ENCODE data around the gene ZC3H6.
A peak's percentile ranks its signal among the peaks of the same experiment; 100 is the strongest.

GRCh38 chr2:112275887-112276773 is 733 bp downstream of the ZC3H6 start:
- TF ChIP-seq CTCF (IDR thresholded peaks at IDR 0.05): no peak
- TF ChIP-seq POLR2AphosphoS5 (IDR thresholded peaks at IDR 0.05): no peak
- TF ChIP-seq POLR2A (IDR thresholded peaks at IDR 0.05): peak; percentile 18

Measured in breast epithelium (tissue), 3 donors.